ENCODE data around the gene MUC22. TPM values are rescaled to one million over a fixed set of nuclear protein-coding genes. Genes with fewer than 3 reads are reported as not detected.
A peak's percentile ranks its signal among the peaks of the same experiment; 100 is the strongest.

The MUC22 gene
- total RNA-seq, 1 donor from 2014 or later: not detected

DNA sequence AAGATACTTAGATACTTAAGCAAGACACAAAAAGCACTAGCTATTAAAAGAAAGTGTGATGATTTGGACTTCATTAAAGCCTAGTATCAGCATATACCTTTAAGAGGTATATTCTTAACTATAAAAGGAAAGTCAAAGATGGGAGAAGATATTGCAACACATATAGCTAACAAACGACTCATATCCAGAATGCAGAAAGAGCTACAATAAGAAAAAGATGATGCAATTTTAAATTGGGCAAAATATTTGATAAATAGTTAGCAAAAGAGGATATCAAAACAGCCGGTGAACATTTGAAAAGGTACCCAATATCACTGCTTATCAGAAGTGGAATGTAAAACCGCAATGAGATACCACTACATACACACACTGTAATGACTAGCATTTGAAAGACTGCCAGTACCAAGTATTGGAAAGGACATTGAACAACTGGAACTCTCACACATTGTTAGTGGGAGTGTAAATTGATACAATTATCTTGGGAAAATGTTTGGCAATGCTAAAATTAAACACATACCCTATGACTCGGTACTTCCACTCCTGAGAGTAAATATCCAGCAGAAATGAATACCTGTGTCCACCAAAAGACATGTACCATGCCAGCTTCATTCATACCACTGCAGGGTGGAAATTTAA is 25.7 kb downstream of the MUC22 start:
- no peaks in the 10 kb centered on the region for H3K4me1 ChIP-seq

GRCh38 chr6:31037169-31037568 is 26.9 kb downstream of the MUC22 start:
- no peak overlapping the region for H3K27ac ChIP-seq
- ATAC-seq: no peak

More for the DNA sequence above, 25.7 kb downstream of the MUC22 start:
- no peaks in the 10 kb centered on the region for H3K36me3 ChIP-seq
- H3K27me3 ChIP-seq: no peaks in the 10 kb centered on the region
- no peaks in the 10 kb centered on the region for H3K9me3 ChIP-seq
- TF ChIP-seq CTCF (IDR thresholded peaks at IDR 0.05): no peak
- ATAC-seq (no peak), DNase-seq (no peak)
- no peak overlapping the region for H3K4me3 ChIP-seq
- H3K27ac ChIP-seq: no peak overlapping the region
- intact Hi-C loops (cut with DNase I): no loop called here

DNA sequence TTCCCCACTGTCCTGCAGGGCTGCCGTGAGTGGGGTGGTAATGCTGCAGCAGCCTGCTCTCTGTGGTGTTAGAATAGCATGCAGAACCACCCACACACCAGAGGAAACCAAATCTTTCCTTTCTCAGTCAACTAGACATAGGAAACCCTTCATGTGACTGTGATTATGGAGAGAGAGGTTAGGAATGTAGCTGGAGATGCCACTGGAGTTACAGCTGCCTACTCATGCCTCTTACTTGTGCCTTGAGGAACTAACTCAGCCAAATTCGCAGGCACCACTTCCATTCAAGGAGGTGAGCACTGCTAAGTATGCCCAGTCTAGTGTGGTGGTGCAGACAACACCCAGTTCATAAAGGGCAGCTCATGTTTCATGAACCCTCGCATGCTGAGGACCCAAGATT is 27.4 kb downstream of the MUC22 start:
- Histone ChIP-seq H3K36me3 (no peaks in the 10 kb centered on the region), H3K4me3 (no peak overlapping the region), H3K4me1 (no peaks in the 10 kb centered on the region), H3K27me3 (no peaks in the 10 kb centered on the region), H3K9me3 (no peaks in the 10 kb centered on the region), H3K27ac (no peak overlapping the region)
- DNase-seq (no peak), ATAC-seq (peak; percentile 73)
- no peak for TF ChIP-seq CTCF (IDR thresholded peaks at IDR 0.05)
- intact Hi-C loops (cut with DNase I): no loop called here

More at GRCh38 chr6:31037169-31037568, 26.9 kb downstream of the MUC22 start:
- Histone ChIP-seq H3K9me3 (no peaks in the 10 kb centered on the region), H3K36me3 (no peaks in the 10 kb centered on the region), H3K4me3 (no peak overlapping the region), H3K4me1 (no peaks in the 10 kb centered on the region), H3K27me3 (no peaks in the 10 kb centered on the region)
- no peak for TF ChIP-seq CTCF (IDR thresholded peaks at IDR 0.05)
- intact Hi-C loops (cut with DNase I): no loop called here
- DNase-seq: no peak

GRCh38 chr6:31038559-31038958 is 28.3 kb downstream of the MUC22 start:
- no peaks in the 10 kb centered on the region for H3K9me3 ChIP-seq
- H3K36me3 ChIP-seq: no peaks in the 10 kb centered on the region
- H3K27ac ChIP-seq: no peak overlapping the region
- no peak overlapping the region for H3K4me3 ChIP-seq
- no peaks in the 10 kb centered on the region for H3K27me3 ChIP-seq
- H3K4me1 ChIP-seq: peaks cover 6% of the 10 kb centered on the region
- TF ChIP-seq CTCF (IDR thresholded peaks at IDR 0.05): no peak
- no peak for DNase-seq
- no peak for ATAC-seq
- intact Hi-C loops (cut with DNase I): no loop called here

- no peaks in the 10 kb centered on the region for H3K9me3 ChIP-seq
- H3K36me3 ChIP-seq: no peaks in the 10 kb centered on the region
- DNase-seq: no peak
- intact Hi-C loops (cut with DNase I): no loop called here
- H3K4me3 ChIP-seq: no peak overlapping the region
- no peak for ATAC-seq
- TF ChIP-seq CTCF (IDR thresholded peaks at IDR 0.05): no peak
- peaks cover 6% of the 10 kb centered on the region for H3K4me1 ChIP-seq
- H3K27ac ChIP-seq: no peak overlapping the region
- H3K27me3 ChIP-seq: no peaks in the 10 kb centered on the region
Observed at GRCh38 chr6:31040801-31041200, 30.5 kb downstream of the MUC22 start.

Data from upper lobe of right lung (tissue), 1 donor.